Sigmoid colon (tissue), 7 donors: ENCODE measurements around the gene DOCK11. TPM values are rescaled to one million over a fixed set of nuclear protein-coding genes. Genes with fewer than 3 reads are reported as not detected.

Experiments used
- DNase-seq: peaks from one replicate; pipeline ENCODE4 v3.0.0-alpha.2; 2019
- H3K27ac ChIP-seq, 4 donors: fragments of 200-600 bp; sonication (generic); one replicate each; pipeline ENCODE4 v1.5.1; 2016 to 2019; ENCODE audit warnings: mild to moderate bottlenecking in 1 of 4
- H3K27me3 ChIP-seq, 3 donors: fragments of 200-600 bp; sonication (generic); one replicate each; pipeline ENCODE4 v1.5.1; 2019; ENCODE audit warnings: mild to moderate bottlenecking in 1 of 3
- H3K36me3 ChIP-seq, 4 donors: fragments of 200-600 bp; sonication (generic); one replicate each; pipeline ENCODE4 v1.5.1; 2016 to 2019
- H3K4me1 ChIP-seq, 4 donors: fragments of 200-600 bp; sonication (generic); one replicate each; pipeline ENCODE4 v1.5.1; 2017 to 2019
- H3K4me3 ChIP-seq, 4 donors: fragments of 200-600 bp; sonication (generic); one replicate each; pipeline ENCODE4 v1.5.1; 2017 to 2019; ENCODE audit warnings: mild to moderate bottlenecking in 2 of 4, moderate library complexity in 1 of 4
- H3K9me3 ChIP-seq, 4 donors: fragments of 200-600 bp in 3 of 4; sonication (generic) in 3 of 4; one replicate each; pipeline versions ENCODE4 v1.5.1 to v1.6.1; 2013 to 2019
- CTCF ChIP-seq, 4 experiments: fragments of 450-650 bp in 3 of 4; fragments of 200-600 bp in 1 of 4; IDR thresholded peaks; one replicate each; pipeline ENCODE4 v1.5.1; 2016 to 2019; ENCODE audit warnings: antibody characterized with exemption in 4 of 4, mild to moderate bottlenecking in 3 of 4, moderate library complexity in 2 of 4
- EP300 ChIP-seq, 4 donors: sonication (generic); formaldehyde crosslinking; IDR thresholded peaks; one replicate each; pipeline ENCODE4 v1.6.1; 2017; ENCODE audit warnings: antibody characterized with exemption in 4 of 4
- POLR2A ChIP-seq, 2 donors: fragments of 450-650 bp; IDR thresholded peaks; one replicate each; pipeline ENCODE4 v1.6.1; 2016; ENCODE audit warnings: antibody characterized with exemption in 2 of 2, mild to moderate bottlenecking in 2 of 2, moderate library complexity in 2 of 2
- POLR2AphosphoS5 ChIP-seq, 4 donors: sonication (generic); formaldehyde crosslinking; IDR thresholded peaks; one replicate each; pipeline ENCODE4 v1.6.1; 2017; ENCODE audit warnings: antibody characterized with exemption in 4 of 4
- WGBS, 2 donors: extraction: QIAGEN DNeasy Blood & Tissue Kit; methylation state at CpG; one replicate each; pipeline ENCODE4 v1.1.7; 2013; 5-methylcytosine and 5-hydroxymethylcytosine counted together
- intact Hi-C: fragments of 100-400 bp; cut with DNase I; formaldehyde crosslinking; loops from one replicate; pipeline ENCODE4 v1.15.1; 2023
- polyA plus RNA-seq, 3 donors: library from polyadenylated mRNA; stranded (reverse); fragments of 200-250 nt; gene quantifications; one replicate each; pipeline ENCODE4 v1.2.3, GENCODE V29; 2013
- total RNA-seq, 4 donors: library from RNA; depleted of rRNA; stranded (reverse); fragments of >200 nt; gene quantifications; one replicate each; pipeline ENCODE4 v1.1.0, GENCODE V29; 2016
- donor health status: healthy with polysubstance abuse.
- donor health status: Bipolar disorder and iron deficiency.
- donor health status: healthy.

Gene DOCK11
- total and polyA plus RNA-seq, 7 donors: 3.2 to 54.6 (median 40.7) TPM

- H3K27ac ChIP-seq: peak overlapping the region; percentile 86 to 93 (median 90)
- H3K36me3 ChIP-seq: no peaks in the 10 kb centered on the region
- H3K4me3 ChIP-seq: peak overlapping the region; percentile 73 to 88 (median 81)
- no peaks in the 10 kb centered on the region for H3K27me3 ChIP-seq
- peaks cover 0 to 17% (median 2%) of the 10 kb centered on the region in 4 donors for H3K4me1 ChIP-seq
- no peaks in the 10 kb centered on the region for H3K9me3 ChIP-seq
- 0 to 1% methylated on average over 13 of the region's 13 CpGs for WGBS, 2 donors
- TF ChIP-seq POLR2AphosphoS5 (IDR thresholded peaks at IDR 0.05): no peak
- TF ChIP-seq POLR2A (IDR thresholded peaks at IDR 0.05): no peak
- TF ChIP-seq EP300 (IDR thresholded peaks at IDR 0.05): no peak
- TF ChIP-seq CTCF (IDR thresholded peaks at IDR 0.05): no peak
- intact Hi-C loops: loop anchor here (5.0 to 10.0 kb wide), 5 partner anchors 68 to 738 kb away; partner anchors contain the start of genes IL13RA1, PGRMC1 and WDR44
- no peak for DNase-seq
These were observed 1.1 kb downstream of the DOCK11 start for GRCh38 chrX:118496763-118497079.

GRCh38 chrX:118497180-118497818 is 1.7 kb downstream of the DOCK11 start:
- no peak for DNase-seq
- Histone ChIP-seq H3K4me1 (peaks cover 0 to 21% (median 2%) of the 10 kb centered on the region in 4 donors), H3K9me3 (no peaks in the 10 kb centered on the region), H3K4me3 (peak overlapping the region; percentile 73 to 88 (median 81)), H3K36me3 (no peaks in the 10 kb centered on the region), H3K27me3 (no peaks in the 10 kb centered on the region), H3K27ac (peak overlapping the region; percentile 86 to 93 (median 90))
- intact Hi-C loops: loop anchor here (5.0 to 10.0 kb wide), 5 partner anchors 68 to 738 kb away; partner anchors contain the start of genes IL13RA1, PGRMC1 and WDR44
- 25 to 27% methylated on average over 7 of the region's 7 CpGs for WGBS, 2 donors
- TF ChIP-seq POLR2A (IDR thresholded peaks at IDR 0.05) (no peak), POLR2AphosphoS5 (IDR thresholded peaks at IDR 0.05) (no peak), EP300 (IDR thresholded peaks at IDR 0.05) (no peak), CTCF (IDR thresholded peaks at IDR 0.05) (no peak)

- DNase-seq: no peak
- WGBS, 2 donors: 53 to 70% methylated on average over 3 of the region's 3 CpGs
- H3K9me3 ChIP-seq: no peaks in the 10 kb centered on the region
- no peaks in the 10 kb centered on the region for H3K36me3 ChIP-seq
- intact Hi-C loops: loop anchor here (5.0 to 10.0 kb wide), 5 partner anchors 66 to 736 kb away; partner anchors contain the start of genes IL13RA1, PGRMC1 and WDR44
- H3K4me1 ChIP-seq: peaks cover 0 to 25% (median 5%) of the 10 kb centered on the region in 4 donors
- peak overlapping the region in 2 of 4 donors; percentile 19 to 91 for H3K27ac ChIP-seq
- no peak for TF ChIP-seq EP300 (IDR thresholded peaks at IDR 0.05)
- TF ChIP-seq POLR2AphosphoS5 (IDR thresholded peaks at IDR 0.05): no peak
- TF ChIP-seq CTCF (IDR thresholded peaks at IDR 0.05): no peak
- no peak for TF ChIP-seq POLR2A (IDR thresholded peaks at IDR 0.05)
- H3K4me3 ChIP-seq: no peak overlapping the region
- H3K27me3 ChIP-seq: no peaks in the 10 kb centered on the region
These were observed 2.7 kb downstream of the DOCK11 start for GRCh38 chrX:118498351-118498750.

GRCh38 chrX:118498755-118499154 is 3.1 kb downstream of the DOCK11 start:
- Histone ChIP-seq H3K9me3 (no peaks in the 10 kb centered on the region), H3K4me3 (no peak overlapping the region), H3K27me3 (no peaks in the 10 kb centered on the region), H3K27ac (peak overlapping the region in 1 of 4 donors; percentile 91), H3K36me3 (no peaks in the 10 kb centered on the region), H3K4me1 (peaks cover 0 to 25% (median 7%) of the 10 kb centered on the region in 4 donors)
- intact Hi-C loops: loop anchor here (5.0 to 10.0 kb wide), 5 partner anchors 66 to 736 kb away; partner anchors contain the start of genes IL13RA1, PGRMC1 and WDR44
- WGBS, 2 donors: 79 to 92% methylated on average over 2 of the region's 2 CpGs
- no peak for DNase-seq
- TF ChIP-seq POLR2A (IDR thresholded peaks at IDR 0.05) (no peak), POLR2AphosphoS5 (IDR thresholded peaks at IDR 0.05) (no peak), CTCF (IDR thresholded peaks at IDR 0.05) (no peak), EP300 (IDR thresholded peaks at IDR 0.05) (no peak)
